ENCODE results near the gene C1S. TPM values are rescaled to one million over a fixed set of nuclear protein-coding genes. Genes with fewer than 3 reads are reported as not detected.

The C1S gene
- total RNA-seq, 4 donors from 2014 or later, result 52.6 to 187 (median 59.3) TPM

GRCh38 chr12:7114008-7114407, 53.5 kb downstream of the C1S start:
- intact Hi-C loops (cut with DNase I; ENCODE audit: low total_unique reads), result loop anchor here (10.0 kb wide), 2 partner anchors 59 to 189 kb away; partner anchors contain the start of gene ATN1
- no peak overlapping the region for H3K4me3 ChIP-seq (ENCODE audit: low read depth, poor library complexity, severe bottlenecking)
- 79 to 85% methylated on average over 11 of the region's 11 CpGs for WGBS, 2 donors
- TF ChIP-seq CTCF (IDR thresholded peaks at IDR 0.05) (no peak), POLR2A (IDR thresholded peaks at IDR 0.05) (no peak)
- no peak for DNase-seq (ENCODE audit: low spot score in 2 of 2)

DNA sequence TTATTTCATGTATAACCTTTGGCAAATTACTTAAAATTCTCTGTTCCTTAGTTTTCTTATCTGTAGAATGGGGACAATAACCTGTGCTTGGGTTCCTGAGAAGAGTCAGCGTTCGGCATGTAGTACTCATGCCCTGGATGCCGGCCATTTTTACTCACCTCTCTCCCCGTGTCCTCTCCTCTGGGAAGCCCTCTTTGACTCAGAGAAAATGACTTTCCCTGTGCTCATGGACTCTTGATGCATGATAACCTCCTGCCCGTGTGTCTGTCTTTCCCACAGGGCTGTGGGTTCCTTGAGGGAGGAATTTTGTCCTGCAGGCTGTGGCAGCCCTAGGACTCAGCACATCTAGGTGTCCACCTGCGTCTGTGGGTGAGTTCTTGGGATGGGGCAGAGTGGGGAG, 54.3 kb downstream of the C1S start:
- no peak for TF ChIP-seq POLR2A (IDR thresholded peaks at IDR 0.05)
- no peak for TF ChIP-seq CTCF (IDR thresholded peaks at IDR 0.05)
- DNase-seq (ENCODE audit: low spot score in 2 of 2), result no peak
- 88 to 92% methylated on average over 6 of the region's 6 CpGs for WGBS, 2 donors
- intact Hi-C loops (cut with DNase I; ENCODE audit: low total_unique reads), result loop anchor here (10.0 kb wide), 2 partner anchors 60 to 190 kb away; partner anchors contain the start of gene ATN1
- H3K4me3 ChIP-seq (ENCODE audit: low read depth, poor library complexity, severe bottlenecking), result no peak overlapping the region

DNA sequence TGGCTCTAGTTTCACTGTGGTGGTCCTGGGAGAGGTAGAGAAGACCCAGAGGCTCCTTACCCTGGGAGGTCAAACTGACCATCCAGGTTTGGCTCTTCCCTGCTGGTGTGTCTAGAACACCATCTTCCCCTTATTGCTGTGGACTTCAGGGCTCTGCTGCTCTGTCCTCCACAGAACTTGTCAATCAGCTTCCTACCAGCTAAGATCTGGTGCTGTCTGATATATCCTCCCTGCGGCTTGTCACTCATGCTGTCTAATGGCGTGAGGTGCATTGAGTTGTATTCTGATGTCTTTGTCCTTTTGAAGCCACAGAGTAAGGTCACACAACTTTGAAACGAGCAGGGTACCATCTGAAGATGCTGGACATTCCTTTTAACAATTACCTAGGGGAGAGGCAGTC, 55.7 kb downstream of the C1S start:
- no peak overlapping the region for H3K4me3 ChIP-seq (ENCODE audit: low read depth, poor library complexity, severe bottlenecking)
- DNase-seq (ENCODE audit: low spot score in 2 of 2), result no peak
- WGBS, 2 donors, result 91 to 94% methylated on average over 3 of the region's 3 CpGs
- intact Hi-C loops (cut with DNase I; ENCODE audit: low total_unique reads), result loop anchor here (10.0 kb wide), 2 partner anchors 61 to 191 kb away; partner anchors contain the start of gene ATN1
- TF ChIP-seq POLR2A (IDR thresholded peaks at IDR 0.05) (no peak), CTCF (IDR thresholded peaks at IDR 0.05) (no peak)

- H3K4me3 ChIP-seq (ENCODE audit: low read depth, poor library complexity, severe bottlenecking), result no peak overlapping the region
- DNase-seq (ENCODE audit: low spot score in 2 of 2), result no peak
- no peak for TF ChIP-seq CTCF (IDR thresholded peaks at IDR 0.05)
- TF ChIP-seq POLR2A (IDR thresholded peaks at IDR 0.05), result no peak
- intact Hi-C loops (cut with DNase I; ENCODE audit: low total_unique reads), result loop anchor here (10.0 kb wide), 2 partner anchors 62 to 192 kb away; partner anchors contain the start of gene ATN1
- WGBS, 2 donors, result 84 to 99% methylated on average over 9 of the region's 9 CpGs
Measured at GRCh38 chr12:7116916-7117315, 56.4 kb downstream of the C1S start.

DNA sequence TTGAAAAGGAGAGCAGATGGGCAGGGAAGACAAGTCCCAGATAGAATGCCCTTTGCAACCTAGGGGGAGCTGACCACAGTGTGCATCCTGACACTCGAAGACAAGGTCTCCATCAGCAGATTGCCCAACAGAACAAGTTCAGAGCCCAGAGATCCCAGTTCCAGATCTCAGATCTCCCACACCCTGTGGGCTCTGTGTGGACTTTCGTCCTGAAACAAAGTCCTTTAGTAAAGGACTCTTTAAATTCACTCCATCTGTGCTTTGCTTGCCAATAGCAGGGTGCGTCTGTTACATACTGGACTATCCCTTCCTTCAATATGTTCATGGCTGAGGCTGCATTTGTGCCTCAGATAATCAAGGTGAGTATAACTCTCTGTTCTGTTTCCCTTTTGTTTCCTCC, 57.2 kb downstream of the C1S start:
- 91 to 93% methylated on average over 3 of the region's 3 CpGs for WGBS, 2 donors
- intact Hi-C loops (cut with DNase I; ENCODE audit: low total_unique reads), result loop anchor here (10.0 kb wide), 2 partner anchors 63 to 193 kb away; partner anchors contain the start of gene ATN1

More for the DNA sequence above, 57.2 kb downstream of the C1S start:
- TF ChIP-seq CTCF (IDR thresholded peaks at IDR 0.05) (no peak), POLR2A (IDR thresholded peaks at IDR 0.05) (no peak)
- no peak overlapping the region for H3K4me3 ChIP-seq (ENCODE audit: low read depth, poor library complexity, severe bottlenecking)
- DNase-seq (ENCODE audit: low spot score in 2 of 2), result no peak

Data from lower leg skin (tissue), 4 donors.